WI38 (cell line): ENCODE data around the gene COL12A1.

Experiments
- H3K4me3 ChIP-seq: 2 replicates; pipeline ENCODE4 v1.5.1; 2011; ENCODE audit warnings: low read depth, mild to moderate bottlenecking, control low read depth, low read length
- TF ChIP-seq, protein P1 (sequence below): IDR thresholded peaks from 2 replicates; pipeline ENCODE4 v1.5.1; 2012; ENCODE audit warnings: low read depth, mild to moderate bottlenecking, control low read depth, low read length

The COL12A1 gene

DNA sequence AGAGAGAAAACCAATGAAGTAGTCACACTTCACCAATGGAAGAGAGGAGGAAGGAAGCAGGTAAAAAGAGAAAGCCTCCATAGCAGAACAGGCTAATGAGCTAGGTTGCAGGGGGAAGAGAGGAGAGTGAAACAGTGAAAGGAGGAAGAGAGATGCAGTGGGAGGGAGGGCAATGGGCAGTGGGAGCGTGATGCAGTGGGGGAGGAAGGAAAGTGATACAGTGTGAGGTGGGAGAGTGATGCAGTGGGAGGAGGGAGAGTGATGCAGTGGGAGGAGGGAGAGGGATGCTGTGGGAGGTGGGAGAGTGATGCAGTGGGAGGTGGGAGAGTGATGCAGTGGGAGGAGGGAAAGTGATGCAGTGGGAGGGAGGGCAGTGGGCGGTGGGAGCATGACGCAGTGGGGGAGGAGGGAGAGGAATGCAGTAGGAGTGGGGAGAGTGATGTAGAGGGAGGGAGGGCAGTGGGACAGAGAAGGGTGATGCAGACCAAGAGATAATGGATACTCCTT, 29.7 kb downstream of the COL12A1 start:
- TF ChIP-seq, protein P1, sequence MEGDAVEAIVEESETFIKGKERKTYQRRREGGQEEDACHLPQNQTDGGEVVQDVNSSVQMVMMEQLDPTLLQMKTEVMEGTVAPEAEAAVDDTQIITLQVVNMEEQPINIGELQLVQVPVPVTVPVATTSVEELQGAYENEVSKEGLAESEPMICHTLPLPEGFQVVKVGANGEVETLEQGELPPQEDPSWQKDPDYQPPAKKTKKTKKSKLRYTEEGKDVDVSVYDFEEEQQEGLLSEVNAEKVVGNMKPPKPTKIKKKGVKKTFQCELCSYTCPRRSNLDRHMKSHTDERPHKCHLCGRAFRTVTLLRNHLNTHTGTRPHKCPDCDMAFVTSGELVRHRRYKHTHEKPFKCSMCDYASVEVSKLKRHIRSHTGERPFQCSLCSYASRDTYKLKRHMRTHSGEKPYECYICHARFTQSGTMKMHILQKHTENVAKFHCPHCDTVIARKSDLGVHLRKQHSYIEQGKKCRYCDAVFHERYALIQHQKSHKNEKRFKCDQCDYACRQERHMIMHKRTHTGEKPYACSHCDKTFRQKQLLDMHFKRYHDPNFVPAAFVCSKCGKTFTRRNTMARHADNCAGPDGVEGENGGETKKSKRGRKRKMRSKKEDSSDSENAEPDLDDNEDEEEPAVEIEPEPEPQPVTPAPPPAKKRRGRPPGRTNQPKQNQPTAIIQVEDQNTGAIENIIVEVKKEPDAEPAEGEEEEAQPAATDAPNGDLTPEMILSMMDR: no peak
- no peak overlapping the region for H3K4me3 ChIP-seq

DNA sequence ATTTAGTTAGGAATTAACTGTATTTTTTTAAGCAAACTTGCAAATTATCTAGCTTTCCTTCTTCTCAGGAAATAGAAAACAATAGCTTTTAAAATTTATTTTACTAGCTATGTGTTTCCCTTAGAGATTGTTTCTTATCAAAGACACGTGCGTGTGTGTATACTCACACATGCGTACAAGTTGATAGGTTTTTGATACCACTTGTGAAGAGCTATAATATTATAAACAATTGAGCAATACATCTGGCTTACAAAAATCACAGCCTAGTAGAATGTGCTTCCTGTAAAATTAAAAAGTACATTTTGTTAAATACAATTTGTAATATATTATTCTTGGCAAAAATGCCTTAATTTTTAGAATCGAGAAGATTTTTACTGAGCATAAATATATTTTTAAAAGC, 33.9 kb downstream of the COL12A1 start:
- H3K4me3 ChIP-seq: no peak overlapping the region
- TF ChIP-seq, protein P1: no peak

DNA sequence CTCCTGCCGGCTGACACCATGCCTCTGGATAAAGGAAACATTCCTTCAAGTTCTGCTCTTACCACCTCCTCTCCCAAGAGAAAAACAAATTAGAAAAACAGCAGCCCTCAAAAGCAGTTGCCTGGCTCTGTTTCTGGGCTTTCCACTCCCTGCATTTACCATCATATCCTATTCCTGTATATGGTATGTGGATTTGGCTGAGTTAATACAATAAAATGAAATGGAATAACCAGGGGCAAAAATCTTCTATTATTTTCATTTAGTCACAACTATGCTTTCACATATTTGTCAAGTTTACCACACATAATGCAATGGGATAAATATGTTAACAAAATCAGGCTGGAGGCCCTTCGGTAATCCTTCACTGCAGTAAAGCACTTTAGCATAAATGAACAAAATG, 34.3 kb downstream of the COL12A1 start:
- H3K4me3 ChIP-seq: no peak overlapping the region
- TF ChIP-seq, protein P1: no peak

DNA sequence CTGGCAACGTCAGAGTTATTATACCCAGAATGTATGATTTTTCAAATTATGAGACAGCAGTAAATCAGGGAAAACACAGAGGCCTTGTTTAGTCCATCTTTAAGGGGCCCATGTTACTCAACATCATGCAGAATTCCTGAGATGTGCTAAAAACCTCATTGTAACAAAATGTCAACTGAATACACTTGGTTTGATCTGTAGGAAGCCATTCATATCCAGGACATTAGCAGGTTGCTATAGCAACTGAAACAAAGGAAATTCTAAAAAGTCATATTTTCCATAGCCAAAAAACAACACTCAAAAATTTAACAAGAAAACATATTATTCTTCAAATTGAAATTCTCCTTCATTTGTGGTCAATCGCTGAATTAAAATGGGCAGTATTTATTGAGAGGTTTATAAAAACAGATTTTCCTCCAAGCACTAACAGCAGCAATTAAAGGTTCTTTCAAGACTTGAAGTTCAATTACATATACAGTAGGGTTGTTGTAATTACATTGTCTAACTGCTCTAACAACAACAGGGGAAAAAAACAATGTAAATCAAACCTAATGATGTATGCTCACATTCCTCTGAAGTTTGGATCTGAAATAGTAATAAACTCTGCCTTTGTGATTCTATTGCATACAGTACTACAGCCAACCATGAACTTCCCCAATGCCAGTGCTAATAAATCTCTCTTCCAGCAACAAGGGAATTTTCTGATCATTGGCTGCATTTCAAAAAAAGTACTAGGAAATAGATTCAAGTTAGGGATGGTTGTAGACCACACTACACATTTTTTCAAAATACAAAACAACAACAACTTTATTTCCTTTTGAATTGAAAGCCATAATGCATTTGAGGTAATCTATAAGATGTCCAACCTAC, 34.9 kb downstream of the COL12A1 start:
- no peak overlapping the region for H3K4me3 ChIP-seq
- TF ChIP-seq, protein P1: no peak

DNA sequence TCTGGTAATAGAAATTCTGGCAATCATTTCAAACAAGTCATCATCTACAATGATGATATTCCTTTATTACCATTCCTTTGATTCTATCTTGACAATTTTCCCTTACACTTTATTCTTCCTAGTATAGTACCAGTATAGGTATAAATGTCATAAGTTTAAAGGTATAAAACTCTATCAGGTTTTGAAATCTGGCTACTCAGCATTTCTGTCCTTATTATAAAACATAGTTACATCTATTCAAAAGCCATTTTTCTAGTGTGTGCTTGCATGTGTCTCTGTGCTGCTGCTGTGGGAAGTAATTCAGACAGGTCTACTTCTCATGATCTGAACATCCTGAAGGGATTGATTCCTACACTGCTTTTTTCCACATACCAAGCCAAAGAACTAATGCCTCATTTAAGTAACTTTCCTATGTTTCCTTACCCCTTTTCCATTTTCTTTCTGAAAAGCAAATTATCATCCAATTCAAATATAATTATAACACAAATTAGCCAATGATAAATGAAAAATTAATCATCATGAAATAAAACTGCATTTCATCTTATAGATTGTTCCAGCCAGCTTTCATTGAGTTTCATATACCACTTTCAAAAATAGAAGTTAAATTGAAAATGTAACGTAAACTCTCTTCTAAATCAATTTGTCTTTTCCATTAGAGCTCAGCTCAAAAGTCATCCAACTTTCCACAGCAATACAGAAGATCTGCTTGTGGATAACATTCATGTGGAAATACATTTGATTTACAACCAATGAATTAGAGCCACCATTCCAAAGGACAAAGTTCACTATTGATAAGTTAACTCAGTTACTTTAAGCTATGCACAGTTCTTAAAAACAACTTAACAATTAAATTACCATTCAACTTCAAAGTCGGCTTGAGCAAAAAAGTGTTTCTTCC, 35.9 kb downstream of the COL12A1 start:
- TF ChIP-seq, protein P1: no peak
- no peak overlapping the region for H3K4me3 ChIP-seq

DNA sequence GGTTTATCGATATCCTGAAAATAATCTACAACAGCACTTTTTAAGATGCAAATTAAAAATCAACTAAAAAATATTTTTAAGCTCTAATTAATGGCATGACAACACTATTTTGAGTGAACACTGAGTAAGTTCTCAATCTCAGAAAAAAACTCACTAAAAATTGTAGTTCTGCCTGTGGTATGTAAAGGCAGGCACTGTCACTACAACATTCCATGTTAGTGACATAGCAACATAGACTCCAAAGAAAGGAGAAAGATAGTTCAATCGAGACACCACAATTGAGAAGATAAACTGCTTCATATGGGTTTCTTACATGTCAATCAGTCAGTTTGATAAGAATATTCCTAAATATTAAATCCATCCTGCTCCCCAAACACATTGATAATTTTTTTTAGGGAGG, 38.0 kb downstream of the COL12A1 start:
- TF ChIP-seq, protein P1: no peak
- no peak overlapping the region for H3K4me3 ChIP-seq
